Ovary (tissue), 9 donors: Measurements from ENCODE around the gene TRA2B. TPM values are rescaled to one million over a fixed set of nuclear protein-coding genes. Genes with fewer than 3 reads are reported as not detected.

Experiments used
- DNase-seq, 5 donors: peaks; one replicate each; pipeline ENCODE4 v3.0.0-alpha.2; 2019 to 2020
- H3K27ac ChIP-seq, 2 donors: fragments of 200-600 bp; one replicate each; pipeline versions ENCODE4 v1.5.1 to v1.8.0; 2019 to 2022
- H3K27me3 ChIP-seq: fragments of 200-600 bp; one replicate; pipeline ENCODE4 v1.8.0; 2022
- H3K36me3 ChIP-seq: fragments of 200-600 bp; sonication (generic); one replicate; pipeline ENCODE4 v1.5.1; 2019
- H3K4me1 ChIP-seq: one replicate; pipeline ENCODE4 v1.8.1; 2013; ENCODE audit warnings: mild to moderate bottlenecking, moderate library complexity; ENCODE audit not compliant: insufficient read depth
- H3K4me3 ChIP-seq: fragments of 200-600 bp; sonication (generic); one replicate; pipeline ENCODE4 v1.5.1; 2017
- H3K9me3 ChIP-seq, 2 donors: fragments of 200-600 bp in 1 of 2; sonication (generic) in 1 of 2; one replicate each; pipeline versions ENCODE4 v1.5.1 to v1.8.1; 2013 to 2019; ENCODE audit warnings: mild to moderate bottlenecking in 1 of 2, moderate library complexity in 1 of 2
- EP300 ChIP-seq: sonication (generic); formaldehyde crosslinking; IDR thresholded peaks from one replicate; pipeline ENCODE4 v1.6.1; 2017; ENCODE audit warnings: antibody characterized with exemption
- POLR2A ChIP-seq: fragments of 450-650 bp; IDR thresholded peaks from one replicate; pipeline ENCODE4 v1.6.1; 2017; ENCODE audit warnings: antibody characterized with exemption, mild to moderate bottlenecking, moderate library complexity
- WGBS, 3 donors: extraction: QIAGEN DNeasy Blood & Tissue Kit in 1 of 3; methylation state at CpG; one replicate each; pipeline versions ENCODE4 v1.1.5 to v1.1.7; 2013 to 2017; 5-methylcytosine and 5-hydroxymethylcytosine counted together
- intact Hi-C, 4 donors: fragments of 100-400 bp; cut with DNase I; formaldehyde crosslinking; loops; one replicate each; pipeline versions ENCODE4 v1.11.0 to v1.15.1; 2022 to 2023
- polyA plus RNA-seq, 2 donors: library from polyadenylated mRNA; stranded (reverse); fragments of 200-250 nt in 1 of 2; fragments of 350-450 nt in 1 of 2; fragmentation: Illumina TruSeq in 1 of 2; extraction: RNeasy Lipid Tissue Mini Kit (QIAGEN cat#74804) in 1 of 2; gene quantifications; one replicate each; pipeline ENCODE4 v1.2.3, GENCODE V29; 2013 to 2014
- total RNA-seq, 7 donors: library from RNA; depleted of rRNA in 2 of 7; stranded (reverse); fragments of >200 nt in 2 of 7; fragmentation: NEBNext Ultra II Directional in 3 of 7; extraction: Animal tissue kit (Norgen Biotek cat#: 25700) in 3 of 7; gene quantifications; one replicate each; pipeline versions ENCODE4 v1.1.0 to v1.2.4, GENCODE V29; 2016 to 2023
- TF ChIP-seq, protein P1 (sequence below), 3 donors: fragments of 450-650 bp in 2 of 3; fragments of 200-600 bp in 1 of 3; IDR thresholded peaks; one replicate each; pipeline versions ENCODE4 v1.5.1 to v1.8.0; 2016 to 2022; ENCODE audit warnings: antibody characterized with exemption in 3 of 3, mild to moderate bottlenecking in 1 of 3
- donor health status: DM: no; HTN: no; CAD: no; lungs with moderate emphysema.
- donor health status: DM: no; HTN: no; CAD: no.
- donor health status: Bipolar disorder and iron deficiency.
- donor health status: DM: yes; HTN: yes; CAD: no.
- donor health status: DM: no; HTN: no; CAD: no.
- donor health status: DM: yes; HTN: yes; CAD: no.

The TRA2B gene
- total and polyA plus RNA-seq, 9 donors: 83.0 to 158 (median 119) TPM

DNA sequence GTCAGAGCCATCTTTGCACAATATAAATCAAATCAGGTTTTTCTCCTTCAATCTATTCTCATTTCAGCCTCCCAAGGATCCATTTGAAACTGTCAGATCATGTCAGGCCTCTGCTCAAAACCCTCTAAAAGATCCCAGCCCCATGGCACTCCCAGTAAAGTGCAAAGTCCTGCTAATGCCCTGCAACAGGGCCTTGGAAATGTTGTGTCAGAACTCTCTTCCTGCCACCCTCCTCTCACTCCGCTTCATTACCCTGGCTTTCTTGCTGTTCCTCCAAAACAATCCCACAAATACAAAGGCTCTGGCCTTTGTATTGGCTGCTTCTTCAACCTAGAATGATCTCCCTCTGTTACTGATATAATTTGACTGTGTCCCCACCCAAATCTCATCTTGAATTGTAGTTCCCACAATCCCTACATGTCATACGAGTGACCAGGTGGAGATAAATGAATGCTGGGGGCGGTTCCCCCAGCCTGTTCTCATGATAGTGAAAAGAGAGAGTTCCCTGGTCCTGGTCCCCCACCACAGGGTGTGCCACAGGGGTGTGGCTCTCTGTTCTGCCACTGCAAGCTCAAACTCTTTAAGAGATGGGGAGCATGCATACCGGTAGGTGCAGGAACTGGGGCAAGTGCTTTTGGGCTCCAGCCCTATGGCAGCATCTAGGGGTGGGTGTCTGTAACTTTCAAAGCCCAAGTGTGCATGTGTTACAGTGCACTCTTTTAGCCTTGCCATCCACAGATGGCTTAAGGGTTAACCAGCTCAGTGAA, 22.9 kb upstream of the TRA2B start:
- Histone ChIP-seq H3K36me3 (no peaks in the 10 kb centered on the region), H3K27ac (no peak overlapping the region), H3K4me1 (no peaks in the 10 kb centered on the region), H3K27me3 (no peaks in the 10 kb centered on the region), H3K4me3 (no peak overlapping the region), H3K9me3 (no peaks in the 10 kb centered on the region)
- WGBS, 3 donors: 79 to 86% (median 85%) methylated on average over 4 of the region's 4 CpGs
- TF ChIP-seq EP300 (no peak), POLR2A (no peak)
- TF ChIP-seq, protein P1, sequence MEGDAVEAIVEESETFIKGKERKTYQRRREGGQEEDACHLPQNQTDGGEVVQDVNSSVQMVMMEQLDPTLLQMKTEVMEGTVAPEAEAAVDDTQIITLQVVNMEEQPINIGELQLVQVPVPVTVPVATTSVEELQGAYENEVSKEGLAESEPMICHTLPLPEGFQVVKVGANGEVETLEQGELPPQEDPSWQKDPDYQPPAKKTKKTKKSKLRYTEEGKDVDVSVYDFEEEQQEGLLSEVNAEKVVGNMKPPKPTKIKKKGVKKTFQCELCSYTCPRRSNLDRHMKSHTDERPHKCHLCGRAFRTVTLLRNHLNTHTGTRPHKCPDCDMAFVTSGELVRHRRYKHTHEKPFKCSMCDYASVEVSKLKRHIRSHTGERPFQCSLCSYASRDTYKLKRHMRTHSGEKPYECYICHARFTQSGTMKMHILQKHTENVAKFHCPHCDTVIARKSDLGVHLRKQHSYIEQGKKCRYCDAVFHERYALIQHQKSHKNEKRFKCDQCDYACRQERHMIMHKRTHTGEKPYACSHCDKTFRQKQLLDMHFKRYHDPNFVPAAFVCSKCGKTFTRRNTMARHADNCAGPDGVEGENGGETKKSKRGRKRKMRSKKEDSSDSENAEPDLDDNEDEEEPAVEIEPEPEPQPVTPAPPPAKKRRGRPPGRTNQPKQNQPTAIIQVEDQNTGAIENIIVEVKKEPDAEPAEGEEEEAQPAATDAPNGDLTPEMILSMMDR (IDR thresholded peaks at IDR 0.05): no peak
- intact Hi-C loops: no loop called here
- no peak for DNase-seq

DNA sequence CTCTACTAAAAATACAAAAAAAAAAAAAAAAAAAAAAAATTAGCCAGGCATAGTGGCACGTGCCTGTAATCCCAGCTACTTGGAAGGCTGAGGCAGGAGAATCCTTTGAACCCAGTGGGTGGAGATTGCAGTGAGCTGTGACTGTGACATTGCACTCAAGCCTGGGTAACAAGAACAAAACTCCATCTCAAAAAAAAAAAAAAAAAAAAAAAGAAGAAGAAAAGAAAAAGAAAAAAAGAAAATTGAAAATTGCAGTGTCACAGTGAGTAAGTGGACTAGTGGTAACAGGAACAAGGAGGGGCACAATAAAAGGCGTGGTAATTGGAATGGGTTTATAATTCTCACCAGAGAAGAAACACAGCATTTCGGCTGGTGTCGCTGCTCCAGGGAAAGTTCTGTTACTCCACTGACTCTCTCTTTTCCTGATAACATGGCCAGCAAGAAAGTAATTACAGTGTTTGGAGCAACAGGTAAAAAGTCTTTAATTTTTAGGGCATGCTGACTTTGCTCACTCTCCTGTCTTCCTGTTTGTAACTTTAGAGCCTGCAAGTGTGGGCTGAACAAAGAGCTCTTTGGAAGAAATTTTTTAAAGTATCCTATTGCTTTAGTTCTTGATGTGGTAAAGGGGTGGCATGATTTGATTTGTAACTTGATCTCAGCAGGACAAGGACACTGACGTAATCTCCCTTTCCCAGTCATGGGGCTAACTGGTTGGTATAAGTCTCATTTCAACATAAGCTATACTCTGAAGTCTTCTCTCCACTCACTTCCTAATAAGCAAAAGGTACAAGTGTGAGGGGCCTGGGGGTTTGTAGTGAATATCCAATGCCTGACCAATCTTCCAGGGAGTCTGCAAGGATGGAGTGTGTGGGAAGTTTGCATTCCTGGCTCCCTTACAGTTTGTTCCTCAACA, 22.1 kb upstream of the TRA2B start:
- no peak overlapping the region for H3K27ac ChIP-seq
- no peaks in the 10 kb centered on the region for H3K36me3 ChIP-seq
- intact Hi-C loops: no loop called here
- 35 to 50% (median 43%) methylated on average over 5 of the region's 5 CpGs for whole genome bisulfite sequencing, 3 donors
- TF ChIP-seq EP300: no peak
- TF ChIP-seq, protein P1 (IDR thresholded peaks at IDR 0.05): no peak
- TF ChIP-seq POLR2A: no peak
- no peaks in the 10 kb centered on the region for H3K27me3 ChIP-seq
- H3K9me3 ChIP-seq: no peaks in the 10 kb centered on the region
- H3K4me1 ChIP-seq: no peaks in the 10 kb centered on the region
- DNase-seq: no peak
- no peak overlapping the region for H3K4me3 ChIP-seq

DNA sequence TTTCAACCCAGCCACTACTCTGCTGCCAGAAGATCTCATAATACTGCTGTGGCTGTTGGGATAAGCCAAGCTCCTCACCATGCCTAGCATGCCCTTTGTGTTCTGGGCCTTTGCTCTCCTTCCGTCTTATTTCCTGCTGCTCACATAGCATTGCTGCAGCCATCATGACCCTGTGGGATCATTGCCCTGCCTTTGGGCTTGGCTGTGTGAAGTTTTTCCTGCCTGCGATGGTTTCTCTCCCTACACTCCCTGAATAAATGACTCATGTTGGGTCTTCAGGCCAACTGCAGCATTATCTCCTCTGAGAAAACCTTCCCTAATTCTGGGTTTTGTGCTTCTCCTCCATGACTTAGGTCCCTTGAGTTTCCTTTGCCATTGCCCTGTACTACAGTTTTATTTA, 20.8 kb upstream of the TRA2B start:
- no peaks in the 10 kb centered on the region for H3K27me3 ChIP-seq
- TF ChIP-seq, protein P1 (IDR thresholded peaks at IDR 0.05): no peak
- TF ChIP-seq EP300: no peak
- TF ChIP-seq POLR2A: no peak
- H3K36me3 ChIP-seq: no peaks in the 10 kb centered on the region
- H3K4me1 ChIP-seq: no peaks in the 10 kb centered on the region
- no peak for DNase-seq
- H3K9me3 ChIP-seq: no peaks in the 10 kb centered on the region
- intact Hi-C loops: no loop called here
- H3K4me3 ChIP-seq: no peak overlapping the region
- 65 to 80% (median 74%) methylated on average over 2 of the region's 2 CpGs for WGBS, 3 donors
- no peak overlapping the region for H3K27ac ChIP-seq

DNA sequence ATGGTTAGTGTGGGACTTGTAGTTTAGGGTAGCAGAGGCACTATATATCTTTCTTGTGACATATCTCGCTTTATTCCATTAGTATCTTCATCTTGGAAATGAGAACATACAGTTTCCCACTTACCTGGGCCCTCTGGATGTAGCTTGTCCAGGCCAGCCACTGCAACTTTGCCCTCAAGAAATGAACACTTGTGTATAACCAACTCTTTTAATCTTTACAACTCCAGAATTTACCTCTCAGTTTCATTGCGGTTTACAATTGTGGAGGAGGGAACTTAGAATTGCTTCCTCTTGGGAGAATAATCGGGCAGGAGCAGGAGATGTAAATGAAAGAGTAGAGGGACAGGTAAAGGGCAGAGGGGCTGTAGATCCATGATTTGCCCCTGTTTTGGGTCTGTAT, 18.4 kb upstream of the TRA2B start:
- intact Hi-C loops: no loop called here
- Histone ChIP-seq H3K36me3 (no peaks in the 10 kb centered on the region), H3K4me3 (no peak overlapping the region), H3K4me1 (no peaks in the 10 kb centered on the region), H3K27ac (no peak overlapping the region), H3K9me3 (peaks cover 0 to 6% of the 10 kb centered on the region in 2 donors), H3K27me3 (no peaks in the 10 kb centered on the region)
- TF ChIP-seq, protein P1 (IDR thresholded peaks at IDR 0.05): no peak
- no peak for DNase-seq
- 53 to 62% (median 53%) methylated on average over 3 of the region's 3 CpGs for WGBS, 3 donors
